Peyer's patch (tissue), 4 donors: ENCODE results near the gene DSG2.

ENCODE experiments used
- CTCF ChIP-seq, 6 experiments: fragments of 450-650 bp in 4 of 6; fragments of 200-600 bp in 2 of 6; sonication (generic) in 1 of 6; IDR thresholded peaks; one replicate each; pipeline ENCODE4 v1.5.1; 2017 to 2019; ENCODE audit warnings: antibody characterized with exemption in 6 of 6, mild to moderate bottlenecking in 3 of 6, moderate library complexity in 1 of 6
- POLR2A ChIP-seq, 2 donors: fragments of 450-650 bp; IDR thresholded peaks; one replicate each; pipeline ENCODE4 v1.5.1; 2017; ENCODE audit warnings: antibody characterized with exemption in 2 of 2, mild to moderate bottlenecking in 2 of 2, moderate library complexity in 2 of 2

GRCh38 chr18:31486165-31486564 is 11.8 kb upstream of the DSG2 start:
- TF ChIP-seq CTCF (IDR thresholded peaks at IDR 0.05) (no peak), POLR2A (IDR thresholded peaks at IDR 0.05) (no peak)
